HEK293 (cell line): Measurements from ENCODE around the gene TTL.

Experiments
- CTCF ChIP-seq: fragments of 450-650 bp; formaldehyde crosslinking; IDR thresholded peaks from 2 replicates; pipeline ENCODE4 v1.5.1; 2016; ENCODE audit warnings: missing biosample characterization, missing genetic modification characterization
- SP7 ChIP-seq: fragments of 450-650 bp; formaldehyde crosslinking; IDR thresholded peaks from 2 replicates; pipeline ENCODE4 v1.5.1; 2016; ENCODE audit warnings: missing biosample characterization, missing genetic modification characterization
- ZBTB1 ChIP-seq: fragments of 450-650 bp; formaldehyde crosslinking; IDR thresholded peaks from 2 replicates; pipeline ENCODE4 v1.5.1; 2016; ENCODE audit warnings: missing biosample characterization, missing genetic modification characterization
- ZNF138 ChIP-seq: fragments of 450-650 bp; formaldehyde crosslinking; IDR thresholded peaks from 2 replicates; pipeline ENCODE4 v1.5.1; 2016; ENCODE audit warnings: missing biosample characterization, missing genetic modification characterization, borderline replicate concordance
- ZNF16 ChIP-seq: fragments of 450-650 bp; formaldehyde crosslinking; IDR thresholded peaks from 2 replicates; pipeline ENCODE4 v1.5.1; 2016; ENCODE audit warnings: low read depth, missing biosample characterization, missing genetic modification characterization
- ZNF449 ChIP-seq: fragments of 450-650 bp; formaldehyde crosslinking; IDR thresholded peaks from 2 replicates; pipeline ENCODE4 v1.5.1; 2017; ENCODE audit warnings: missing biosample characterization, mild to moderate bottlenecking, missing genetic modification characterization, moderate library complexity
- ZNF571 ChIP-seq: fragments of 450-650 bp; formaldehyde crosslinking; IDR thresholded peaks from 2 replicates; pipeline ENCODE4 v1.5.0; 2017; ENCODE audit warnings: missing biosample characterization, missing genetic modification characterization
- TF ChIP-seq, protein P1 (sequence below): fragments of 450-650 bp; formaldehyde crosslinking; IDR thresholded peaks from 2 replicates; pipeline ENCODE4 v1.5.1; 2016; ENCODE audit warnings: missing biosample characterization, missing genetic modification characterization
- TF ChIP-seq, protein P2 (sequence below): fragments of 450-650 bp; formaldehyde crosslinking; IDR thresholded peaks from 2 replicates; pipeline ENCODE4 v1.5.1; 2016; ENCODE audit warnings: missing biosample characterization, missing genetic modification characterization

DNA sequence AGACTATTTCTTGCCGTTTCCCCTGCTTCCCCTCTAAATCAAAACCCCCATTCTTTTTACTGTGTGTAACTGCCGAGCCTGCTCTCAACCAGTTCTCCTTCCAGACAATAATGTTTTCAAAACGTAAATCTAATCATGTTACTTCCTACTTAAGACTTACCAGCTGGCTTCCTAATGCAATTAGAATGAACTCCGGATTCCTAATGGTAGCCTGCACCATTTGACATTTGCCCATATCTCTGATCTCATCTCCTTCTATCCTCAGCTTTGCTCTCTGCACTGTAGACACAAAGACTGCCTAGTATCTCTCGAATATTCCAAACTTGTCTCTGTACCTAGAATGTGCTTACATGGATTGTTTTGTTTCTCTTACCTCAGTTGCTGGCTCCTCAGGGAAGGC, 12.9 kb downstream of the TTL start:
- no peak for TF ChIP-seq ZBTB1
- TF ChIP-seq ZNF449 (tag by site-specific recombination): no peak
- TF ChIP-seq, protein P1, sequence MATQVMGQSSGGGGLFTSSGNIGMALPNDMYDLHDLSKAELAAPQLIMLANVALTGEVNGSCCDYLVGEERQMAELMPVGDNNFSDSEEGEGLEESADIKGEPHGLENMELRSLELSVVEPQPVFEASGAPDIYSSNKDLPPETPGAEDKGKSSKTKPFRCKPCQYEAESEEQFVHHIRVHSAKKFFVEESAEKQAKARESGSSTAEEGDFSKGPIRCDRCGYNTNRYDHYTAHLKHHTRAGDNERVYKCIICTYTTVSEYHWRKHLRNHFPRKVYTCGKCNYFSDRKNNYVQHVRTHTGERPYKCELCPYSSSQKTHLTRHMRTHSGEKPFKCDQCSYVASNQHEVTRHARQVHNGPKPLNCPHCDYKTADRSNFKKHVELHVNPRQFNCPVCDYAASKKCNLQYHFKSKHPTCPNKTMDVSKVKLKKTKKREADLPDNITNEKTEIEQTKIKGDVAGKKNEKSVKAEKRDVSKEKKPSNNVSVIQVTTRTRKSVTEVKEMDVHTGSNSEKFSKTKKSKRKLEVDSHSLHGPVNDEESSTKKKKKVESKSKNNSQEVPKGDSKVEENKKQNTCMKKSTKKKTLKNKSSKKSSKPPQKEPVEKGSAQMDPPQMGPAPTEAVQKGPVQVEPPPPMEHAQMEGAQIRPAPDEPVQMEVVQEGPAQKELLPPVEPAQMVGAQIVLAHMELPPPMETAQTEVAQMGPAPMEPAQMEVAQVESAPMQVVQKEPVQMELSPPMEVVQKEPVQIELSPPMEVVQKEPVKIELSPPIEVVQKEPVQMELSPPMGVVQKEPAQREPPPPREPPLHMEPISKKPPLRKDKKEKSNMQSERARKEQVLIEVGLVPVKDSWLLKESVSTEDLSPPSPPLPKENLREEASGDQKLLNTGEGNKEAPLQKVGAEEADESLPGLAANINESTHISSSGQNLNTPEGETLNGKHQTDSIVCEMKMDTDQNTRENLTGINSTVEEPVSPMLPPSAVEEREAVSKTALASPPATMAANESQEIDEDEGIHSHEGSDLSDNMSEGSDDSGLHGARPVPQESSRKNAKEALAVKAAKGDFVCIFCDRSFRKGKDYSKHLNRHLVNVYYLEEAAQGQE (tag by site-specific recombination): no peak
- TF ChIP-seq SP7 (tag by site-specific recombination): no peak
- TF ChIP-seq, protein P2, sequence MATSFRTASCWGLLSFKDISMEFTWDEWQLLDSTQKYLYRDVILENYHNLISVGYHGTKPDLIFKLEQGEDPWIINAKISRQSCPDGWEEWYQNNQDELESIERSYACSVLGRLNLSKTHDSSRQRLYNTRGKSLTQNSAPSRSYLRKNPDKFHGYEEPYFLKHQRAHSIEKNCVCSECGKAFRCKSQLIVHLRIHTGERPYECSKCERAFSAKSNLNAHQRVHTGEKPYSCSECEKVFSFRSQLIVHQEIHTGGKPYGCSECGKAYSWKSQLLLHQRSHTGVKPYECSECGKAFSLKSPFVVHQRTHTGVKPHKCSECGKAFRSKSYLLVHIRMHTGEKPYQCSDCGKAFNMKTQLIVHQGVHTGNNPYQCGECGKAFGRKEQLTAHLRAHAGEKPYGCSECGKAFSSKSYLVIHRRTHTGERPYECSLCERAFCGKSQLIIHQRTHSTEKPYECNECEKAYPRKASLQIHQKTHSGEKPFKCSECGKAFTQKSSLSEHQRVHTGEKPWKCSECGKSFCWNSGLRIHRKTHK (tag by site-specific recombination): no peak
- TF ChIP-seq ZNF571 (tag by site-specific recombination): no peak
- TF ChIP-seq CTCF (tag by site-specific recombination): no peak
- no peak for TF ChIP-seq ZNF138
- TF ChIP-seq ZNF16: no peak
